GM12874 (cell line): Measurements from ENCODE around the gene XPR1.

Experiments used
- TF ChIP-seq, protein P1 (sequence below): IDR thresholded peaks from 2 replicates; pipeline ENCODE4 v1.5.1; 2011; ENCODE audit warnings: low read depth, mild to moderate bottlenecking, control low read depth, low read length, moderate library complexity; ENCODE audit not compliant: insufficient read depth

Gene XPR1

DNA sequence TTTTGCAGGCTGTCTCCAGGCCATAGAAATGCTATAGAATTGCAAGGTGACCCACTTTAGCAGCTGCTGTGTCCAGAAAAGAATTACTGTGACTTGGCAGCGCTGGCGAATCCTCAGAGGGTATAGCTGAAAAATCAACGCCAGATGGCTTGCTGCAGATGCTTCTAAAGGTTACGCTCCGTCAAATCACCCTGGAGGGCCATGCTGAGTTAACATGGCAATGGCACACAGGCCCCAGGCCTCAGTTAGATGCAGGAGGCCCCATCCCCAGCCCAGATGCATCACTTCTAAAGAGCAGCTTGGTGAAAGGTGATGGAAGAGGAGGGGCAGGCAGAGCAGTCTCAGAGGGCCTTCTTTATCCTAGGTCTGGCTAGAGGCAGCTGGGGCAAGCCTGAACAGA is 298.9 kb downstream of the XPR1 start:
- TF ChIP-seq, protein P1, sequence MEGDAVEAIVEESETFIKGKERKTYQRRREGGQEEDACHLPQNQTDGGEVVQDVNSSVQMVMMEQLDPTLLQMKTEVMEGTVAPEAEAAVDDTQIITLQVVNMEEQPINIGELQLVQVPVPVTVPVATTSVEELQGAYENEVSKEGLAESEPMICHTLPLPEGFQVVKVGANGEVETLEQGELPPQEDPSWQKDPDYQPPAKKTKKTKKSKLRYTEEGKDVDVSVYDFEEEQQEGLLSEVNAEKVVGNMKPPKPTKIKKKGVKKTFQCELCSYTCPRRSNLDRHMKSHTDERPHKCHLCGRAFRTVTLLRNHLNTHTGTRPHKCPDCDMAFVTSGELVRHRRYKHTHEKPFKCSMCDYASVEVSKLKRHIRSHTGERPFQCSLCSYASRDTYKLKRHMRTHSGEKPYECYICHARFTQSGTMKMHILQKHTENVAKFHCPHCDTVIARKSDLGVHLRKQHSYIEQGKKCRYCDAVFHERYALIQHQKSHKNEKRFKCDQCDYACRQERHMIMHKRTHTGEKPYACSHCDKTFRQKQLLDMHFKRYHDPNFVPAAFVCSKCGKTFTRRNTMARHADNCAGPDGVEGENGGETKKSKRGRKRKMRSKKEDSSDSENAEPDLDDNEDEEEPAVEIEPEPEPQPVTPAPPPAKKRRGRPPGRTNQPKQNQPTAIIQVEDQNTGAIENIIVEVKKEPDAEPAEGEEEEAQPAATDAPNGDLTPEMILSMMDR: no peak

DNA sequence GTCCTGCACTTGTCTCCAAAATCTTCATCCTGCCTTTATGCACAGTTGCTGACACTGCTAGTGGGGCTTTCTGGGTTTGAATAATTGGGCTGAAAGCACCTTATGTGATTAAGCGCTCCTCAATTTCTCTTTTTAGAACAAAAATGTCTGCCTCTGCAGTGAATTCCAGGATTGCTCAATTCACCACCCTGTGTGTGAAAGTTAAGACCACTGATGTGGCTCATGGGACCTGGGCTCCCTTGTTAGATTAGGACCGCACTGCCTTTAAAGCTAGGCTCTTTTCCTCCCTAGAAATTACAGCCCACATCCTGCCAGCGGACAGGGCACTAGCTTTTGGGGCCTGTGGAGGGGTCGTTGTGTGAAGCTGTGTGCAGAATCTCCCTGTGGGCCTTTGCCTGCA is 299.7 kb downstream of the XPR1 start:
- TF ChIP-seq, protein P1: no peak

DNA sequence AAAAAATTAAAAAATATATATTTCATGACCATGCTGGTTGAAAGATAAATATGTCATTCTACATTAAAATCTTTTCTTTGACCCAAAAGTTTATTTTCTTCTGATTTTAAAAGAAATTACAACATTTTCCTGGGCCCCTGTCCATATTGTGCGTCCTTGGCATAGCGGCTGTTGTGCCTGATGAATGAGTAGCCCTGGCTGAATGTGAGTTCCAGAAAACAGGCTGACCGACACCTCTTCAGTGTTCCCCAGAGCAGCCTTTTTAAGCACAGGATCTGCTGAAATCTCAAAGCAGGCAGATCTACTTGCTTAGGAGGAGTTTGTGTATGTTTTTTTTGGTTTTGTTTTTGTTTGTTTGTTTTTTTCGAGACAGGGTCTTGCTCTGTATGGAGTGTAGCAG is 300.6 kb downstream of the XPR1 start:
- TF ChIP-seq, protein P1: no peak

DNA sequence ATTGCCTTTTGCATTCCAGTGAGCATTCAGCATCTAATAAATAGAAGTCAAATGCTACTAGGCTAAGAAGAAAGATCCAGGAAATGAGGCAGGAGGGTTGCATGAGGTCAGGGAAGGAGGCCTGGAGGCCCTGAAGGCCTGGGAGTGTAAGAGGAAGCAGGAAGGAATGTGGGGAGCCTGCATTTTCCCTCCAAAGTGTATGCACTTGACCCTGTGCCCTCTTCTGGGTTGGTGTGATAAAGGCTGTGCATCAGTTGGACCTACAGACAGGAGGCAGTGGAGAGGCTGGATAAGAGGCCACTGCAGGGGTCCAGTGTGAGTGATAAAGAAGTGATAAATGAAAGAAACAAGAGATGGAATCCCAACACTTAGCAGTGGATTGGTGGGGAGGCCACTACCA is 301.3 kb downstream of the XPR1 start:
- TF ChIP-seq, protein P1: 0 out of 2 replicates have a peak, but pooled peaks have one; percentile 9

DNA sequence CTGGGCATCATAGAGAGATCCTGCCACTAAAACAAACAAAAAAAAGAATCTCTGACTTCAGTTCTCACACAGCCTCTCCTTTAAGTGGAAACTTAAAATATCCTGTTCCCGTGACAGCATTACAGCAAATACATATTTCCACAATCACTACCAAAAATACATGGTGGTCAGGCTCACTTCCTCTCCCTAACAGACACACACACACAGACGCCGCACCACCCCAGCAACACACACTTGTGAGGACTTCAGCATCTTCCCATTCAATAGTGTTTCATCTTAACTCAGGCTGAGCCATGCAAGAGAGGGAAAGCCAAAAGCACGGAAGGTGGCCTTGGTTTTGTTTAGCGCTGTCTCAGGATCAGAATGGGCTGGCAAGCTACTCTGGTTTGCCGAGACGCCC is 302.7 kb downstream of the XPR1 start:
- TF ChIP-seq, protein P1: no peak

DNA sequence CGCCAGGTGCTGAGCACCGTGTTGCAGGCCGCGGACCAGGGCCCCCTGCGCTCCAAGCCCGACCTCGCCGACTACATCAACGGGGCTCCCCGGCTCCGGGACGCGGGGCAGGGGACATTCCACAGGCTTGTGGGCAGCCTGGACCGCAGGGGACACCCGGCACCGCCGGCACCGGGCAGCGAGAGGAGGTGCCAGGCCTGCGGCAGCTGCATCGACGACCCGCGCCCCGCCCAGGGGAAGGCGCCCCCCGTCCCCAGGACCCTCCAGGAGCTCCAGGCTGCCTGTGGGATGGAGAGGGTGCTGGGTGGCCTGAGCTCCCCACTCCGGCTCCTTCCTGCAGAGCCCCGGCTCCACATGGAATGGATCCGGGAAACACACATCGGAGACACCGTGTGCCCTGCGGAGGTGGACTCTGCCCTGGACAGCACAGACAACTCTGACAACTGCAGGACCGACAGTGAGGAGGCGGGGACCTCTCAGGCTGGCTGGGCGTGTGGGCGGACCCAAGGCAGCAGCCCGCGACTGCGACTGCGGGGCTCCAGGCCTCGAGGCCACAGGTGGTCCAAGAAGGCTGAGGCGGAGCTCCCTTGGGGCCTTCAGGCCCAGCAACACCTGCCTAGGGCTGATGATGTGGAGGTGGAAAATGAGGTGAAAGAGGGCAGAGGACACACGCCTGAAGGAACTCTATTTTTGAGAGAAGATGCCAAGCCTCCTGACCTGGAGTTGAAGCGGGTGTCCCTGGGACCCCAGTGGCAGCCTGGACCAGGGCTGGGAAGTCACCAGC is 303.7 kb downstream of the XPR1 start:
- TF ChIP-seq, protein P1: no peak

DNA sequence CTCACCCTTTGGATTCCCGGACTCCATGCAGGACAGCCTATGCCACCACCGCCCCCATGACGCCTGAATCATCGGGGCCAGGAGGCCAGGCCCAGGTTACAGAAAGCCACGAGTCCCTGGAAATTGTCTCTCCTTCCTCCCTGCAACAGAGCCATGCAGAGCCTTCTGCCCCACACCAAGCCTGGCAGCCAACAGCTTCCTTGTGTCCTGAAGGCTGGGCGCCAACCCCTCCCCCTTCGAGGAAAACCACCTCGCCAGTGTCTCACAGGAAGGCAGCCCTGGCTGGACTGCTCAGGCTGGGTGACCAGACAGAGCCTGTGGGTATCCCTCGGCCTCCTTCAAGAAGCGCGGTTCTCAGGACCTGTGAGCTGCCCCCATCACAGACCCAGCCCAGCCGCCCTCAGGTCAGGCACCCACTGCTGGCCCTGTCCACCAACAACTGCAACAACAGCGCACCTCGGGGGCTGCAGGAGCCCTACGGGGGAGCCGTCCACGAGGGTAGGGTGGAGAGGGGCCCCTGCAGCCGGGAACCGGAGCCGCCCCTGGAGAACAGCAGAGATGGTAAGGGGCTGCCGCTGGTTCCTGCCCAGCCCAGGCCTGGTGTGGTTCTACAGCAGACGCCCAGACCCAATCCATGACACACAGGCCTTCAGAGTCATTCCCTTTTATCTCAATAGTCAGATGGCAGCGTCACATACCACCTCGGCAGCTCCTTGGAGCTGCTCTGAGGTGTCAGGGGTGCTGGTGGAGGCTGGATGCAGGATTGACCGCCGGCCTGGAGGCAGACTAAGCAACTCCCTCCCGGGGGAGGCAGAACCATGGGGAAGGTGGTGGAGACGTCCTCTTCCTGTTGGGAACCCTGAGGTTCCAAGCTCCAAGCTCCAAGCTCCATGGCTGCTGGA is 304.5 kb downstream of the XPR1 start:
- TF ChIP-seq, protein P1: no peak
